K562 (cell line): Measurements from ENCODE around the gene HGFAC. TPM values are rescaled to one million over a fixed set of nuclear protein-coding genes. Genes with fewer than 3 reads are reported as not detected.

Source experiments
- ATAC-seq: fragments of 200-7000 bp; cut with Tn5 transposase; 3 replicates; pipeline ENCODE4 v1.9.1; 2020; ENCODE audit warnings: moderate library complexity
- BruUV-seq: library from RNA; stranded (reverse); fragments of 400-500 nt; replicated peaks from 2 replicates; lab custom pipeline; 2021; lab: Mats Ljungman, UMichigan
- CTCF ChIA-PET: fragments of 300-600 bp; formaldehyde crosslinking; extraction: SDS; loops from one replicate; lab custom pipeline; 2021; ENCODE audit warnings: low intra/inter-chr PET ratio; lab: Yijun Ruan, JAX
- POLR2A ChIA-PET: fragments of 300-600, 350-650 bp; sonication (Branson Sonifier 250); formaldehyde crosslinking; extraction: SDS; loops from one replicate; lab custom pipeline; 2021; ENCODE audit warnings: antibody characterized with exemption, inconsistent platforms; lab: Yijun Ruan, JAX
- DNase-seq, 4 experiments: peaks; one replicate each; pipeline versions ENCODE4 v3.0.0 to v3.0.0-alpha.2; 2011 to 2018; ENCODE audit warnings: low spot score in 3 of 4, mixed read lengths in 3 of 4; ENCODE audit errors: extremely low read depth in 1 of 4
- FAIRE-seq: peaks from 2 replicates; lab custom pipeline; 2011; peaks lifted over from hg19 to GRCh38; lab: Jason Lieb, UNC
- H2AFZ ChIP-seq: 2 replicates; pipeline ENCODE4 v1.6.0; 2011; ENCODE audit warnings: low read depth, low read length, control low read depth, inconsistent platforms
- H3K27ac ChIP-seq: fragments of 200-600 bp; 3 replicates; pipeline ENCODE4 v1.8.0; 2011; ENCODE audit warnings: low read depth, mild to moderate bottlenecking, control low read depth, inconsistent platforms, low read length, moderate library complexity, mixed read lengths; ENCODE audit errors: extremely low read depth
- H3K27me3 ChIP-seq, 2 experiments: fragments of 300-600 bp in 1 of 2; 2 replicates in 1 of 2; 3 replicates in 1 of 2; pipeline versions ENCODE4 v1.6.0 to v1.8.0; 2011; ENCODE audit warnings: inconsistent platforms in 2 of 2, low read length in 2 of 2, mild to moderate bottlenecking in 1 of 2, mixed read lengths in 1 of 2, moderate library complexity in 1 of 2; ENCODE audit not compliant: control insufficient read depth in 2 of 2, insufficient read depth in 2 of 2
- H3K36me3 ChIP-seq: fragments of 300-600 bp; 3 replicates; pipeline ENCODE4 v1.8.0; 2011; ENCODE audit warnings: mild to moderate bottlenecking, low read length, inconsistent platforms; ENCODE audit not compliant: control insufficient read depth, insufficient read depth
- H3K4me1 ChIP-seq, 2 experiments: fragments of 200-600 bp in 1 of 2; replicated peaks in 1 of 2; 2 replicates in 1 of 2; 3 replicates in 1 of 2; pipeline versions ENCODE4 v1.5.1 to v1.8.0; 2011; ENCODE audit warnings: inconsistent platforms in 2 of 2, low read length in 2 of 2, mild to moderate bottlenecking in 1 of 2, mixed read lengths in 1 of 2, moderate library complexity in 1 of 2; ENCODE audit not compliant: control insufficient read depth in 2 of 2, insufficient read depth in 2 of 2
- H3K4me2 ChIP-seq: 2 replicates; pipeline ENCODE4 v1.6.1; 2011; ENCODE audit warnings: low read length, control low read depth, inconsistent platforms, mixed read lengths; ENCODE audit not compliant: insufficient read depth
- H3K4me3 ChIP-seq: fragments of 200-600 bp; sonication (generic), shearing (Covaris generic); 2 replicates; pipeline ENCODE4 v1.5.1; 2016; ENCODE audit warnings: control low read depth, inconsistent platforms
- H3K79me2 ChIP-seq: fragments of 200-600 bp; 3 replicates; pipeline ENCODE4 v1.8.0; 2011; ENCODE audit warnings: low read length, inconsistent platforms; ENCODE audit not compliant: control insufficient read depth, insufficient read depth
- H3K9ac ChIP-seq, 2 experiments: 2 replicates each; pipeline versions ENCODE4 v1.6.0 to v1.6.1; 2011; ENCODE audit warnings: low read depth in 2 of 2, low read length in 2 of 2, control low read depth in 1 of 2, inconsistent platforms in 1 of 2, mild to moderate bottlenecking in 1 of 2, mixed read lengths in 1 of 2; ENCODE audit not compliant: insufficient read depth in 1 of 2
- H3K9me1 ChIP-seq: one replicate; pipeline ENCODE4 v1.6.0; 2011; ENCODE audit warnings: inconsistent platforms, mild to moderate bottlenecking, low read length, moderate library complexity; ENCODE audit not compliant: control insufficient read depth, insufficient read depth
- H3K9me3 ChIP-seq: replicated peaks from 2 replicates; pipeline ENCODE4 v1.5.1; 2011; ENCODE audit warnings: low read depth, low read length, inconsistent platforms; ENCODE audit not compliant: control insufficient read depth, insufficient read depth
- H4K20me1 ChIP-seq: replicated peaks from 2 replicates; pipeline ENCODE4 v1.6.1; 2011; ENCODE audit warnings: low read length, inconsistent platforms, mixed read lengths; ENCODE audit not compliant: control insufficient read depth, insufficient read depth
- COPS2 ChIP-seq: fragments of 450-650 bp; conservative IDR thresholded peaks from 2 replicates; pipeline ENCODE4 v1.6.1; 2016; ENCODE audit warnings: mild to moderate bottlenecking, moderate library complexity
- CREB3L1 ChIP-seq: fragments of 450-650 bp; IDR thresholded peaks from 2 replicates; pipeline ENCODE4 v1.6.1; 2014; ENCODE audit warnings: low read depth, mild to moderate bottlenecking, moderate library complexity, borderline replicate concordance
- HIVEP1 ChIP-seq: fragments of 250-450 bp; sonication (Bioruptor Pico); IDR thresholded peaks from 2 replicates; pipeline ENCODE4 v1.4.0; 2020; ENCODE audit warnings: mild to moderate bottlenecking
- KLF1 ChIP-seq: fragments of 450-650 bp; IDR thresholded peaks from 2 replicates; pipeline ENCODE4 v1.6.1; 2016; ENCODE audit warnings: missing genetic modification characterization, missing compliant biosample characterization
- LEF1 ChIP-seq: fragments of 450-650 bp; IDR thresholded peaks from 2 replicates; pipeline ENCODE4 v1.6.1; 2016; ENCODE audit warnings: mild to moderate bottlenecking
- NCOR1 ChIP-seq: fragments of 450-650 bp; IDR thresholded peaks from 2 replicates; pipeline ENCODE4 v1.6.1; 2016; ENCODE audit warnings: mild to moderate bottlenecking, moderate library complexity
- POLR2G ChIP-seq: fragments of 200-400 bp; formaldehyde crosslinking; IDR thresholded peaks from 2 replicates; pipeline ENCODE4 v1.6.1; 2017; ENCODE audit warnings: low read depth, mild to moderate bottlenecking, antibody characterized with exemption, low read length, moderate library complexity
- PRDM10 ChIP-seq: fragments of 450-650 bp; IDR thresholded peaks from 2 replicates; pipeline ENCODE4 v1.6.1; 2018; ENCODE audit not compliant: partially characterized antibody
- SMAD2 ChIP-seq: fragments of 150-350 bp; IDR thresholded peaks from 2 replicates; pipeline ENCODE4 v1.6.1; 2014; ENCODE audit warnings: low read depth, mild to moderate bottlenecking, low read length
- TEAD2 ChIP-seq: fragments of 450-650 bp; IDR thresholded peaks from 2 replicates; pipeline ENCODE4 v1.6.1; 2016; ENCODE audit warnings: missing genetic modification characterization, control low read depth, missing compliant biosample characterization
- XRCC4 ChIP-seq: IDR thresholded peaks from one replicate; pipeline ENCODE4 v1.6.1; 2011; ENCODE audit not compliant: insufficient read depth, insufficient read length; ENCODE audit errors: extremely low read depth
- ZBTB8A ChIP-seq: fragments of 450-650 bp; IDR thresholded peaks from 2 replicates; pipeline ENCODE4 v1.6.1; 2018; ENCODE audit warnings: mild to moderate bottlenecking, moderate library complexity; ENCODE audit not compliant: partially characterized antibody
- ZNF274 ChIP-seq: IDR thresholded peaks from 2 replicates; pipeline ENCODE4 v1.6.1; 2011; ENCODE audit warnings: low read depth, mild to moderate bottlenecking, low read length, moderate library complexity, borderline replicate concordance
- ZNF668 ChIP-seq: fragments of 250-450 bp; sonication (Bioruptor Pico); IDR thresholded peaks from 2 replicates; pipeline ENCODE4 v1.8.0; 2022; ENCODE audit warnings: mild to moderate bottlenecking, inconsistent platforms
- ZNF699 ChIP-seq: fragments of 250-450 bp; sonication (Bioruptor Pico); IDR thresholded peaks from 2 replicates; pipeline ENCODE4 v1.8.0; 2021; ENCODE audit warnings: mild to moderate bottlenecking, moderate library complexity; ENCODE audit not compliant: insufficient replicate concordance
- WGBS: fragments of 100-300 bp; shearing (Covaris generic); methylation state at CpG from one replicate; pipeline ENCODE4 v1.1.6; 2016; ENCODE audit warnings: low coverage, mixed read lengths; ENCODE audit not compliant: insufficient coverage; ENCODE audit errors: missing lambda C conversion rate; 5-methylcytosine and 5-hydroxymethylcytosine counted together
- in situ Hi-C: fragments of 300-500 bp; cut with MboI; formaldehyde crosslinking; loops from 4 replicates; pipeline ENCODE4 v1.15.0; 2018; ENCODE audit warnings: inconsistent platforms, mixed read lengths
- intact Hi-C: fragments of 100-400 bp; cut with micrococcal nuclease; formaldehyde crosslinking; loops from 2 replicates; pipeline ENCODE4 v1.14.2; 2022
- polyA plus RNA-seq, 8 experiments: library from polyadenylated mRNA; depleted of rRNA in 4 of 8; stranded (reverse) in 5 of 8; unstranded in 3 of 8; fragments of >200 nt; fragmentation: Nextera tagmentation in 2 of 8; fragmentation: Illumina TruSeq in 1 of 8; extraction: Ambion mirVana in 2 of 8; extraction: Trizol in 1 of 8; gene quantifications; 2 replicates each; pipeline versions ENCODE4 v1.2.1 to v1.2.3, GENCODE V29; 2011 to 2014; ENCODE audit warnings: inconsistent platforms in 1 of 8, missing spikeins in 1 of 8
- total RNA-seq, 7 experiments: library from RNA; depleted of rRNA in 6 of 7; stranded (reverse); fragments of >200 nt in 6 of 7; fragmentation: Illumina TruSeq in 2 of 7; extraction: Trizol in 2 of 7; gene quantifications; 2 replicates each; pipeline versions ENCODE4 v1.2.1 to v1.2.3, GENCODE V29; 2011 to 2021; ENCODE audit warnings: low replicate concordance in 1 of 7

The HGFAC gene
- total and polyA plus RNA-seq, 9 of the 15 experiments (the other 6 are each of a cell fraction or from before 2014, with no cell fraction given) = 0.13 TPM; not detected in 8

GRCh38 chr4:3431446-3431993 is 10.2 kb upstream of the HGFAC start:
- no peaks in the 10 kb centered on the region for H3K36me3 ChIP-seq
- H3K27me3 ChIP-seq = peaks cover 0 to 21% of the 10 kb centered on the region in 2 experiments; a peak in 2 of 5 replicates
- H3K4me3 ChIP-seq = no peak overlapping the region
- no peak overlapping the region for H3K9ac ChIP-seq
- H3K4me2 ChIP-seq = no peak overlapping the region
- ChIA-PET CTCF (no interaction called here), POLR2A (no interaction called here)
- H2AFZ ChIP-seq = no peak overlapping the region
- H4K20me1 ChIP-seq = peaks cover 12% of the 10 kb centered on the region
- in situ Hi-C loops = no loop called here
- no TSS peak for BruUV-seq
- H3K9me3 ChIP-seq = no peaks in the 10 kb centered on the region
- FAIRE-seq = no peak
- intact Hi-C loops = no loop called here
- H3K27ac ChIP-seq = no peak overlapping the region
- TF ChIP-seq ZNF274 (no peak), TEAD2 (tag) (no peak), LEF1 (no peak), SMAD2 (no peak), KLF1 (no peak), CREB3L1 (no peak), ZNF699 (CRISPR knock-in tag) (no peak), ZNF668 (CRISPR knock-in tag) (no peak), PRDM10 (no peak), COPS2 (no peak), XRCC4 (no peak), ZBTB8A (no peak), NCOR1 (no peak), POLR2G (no peak), HIVEP1 (no peak)
- TF ChIP-seq, all 486 proteins: peak for 0
- ATAC-seq (no peak), DNase-seq (no peak)
- peaks cover 0 to 37% of the 10 kb centered on the region in 2 experiments; a peak in 2 of 5 replicates for H3K4me1 ChIP-seq
- 28% methylated on average over 28 of the region's 28 CpGs for WGBS
- H3K9me1 ChIP-seq = no peaks in the 10 kb centered on the region
- H3K79me2 ChIP-seq = no peaks in the 10 kb centered on the region
